Keratinocyte (primary cell): ENCODE measurements around the gene PDE1C. TPM values are rescaled to one million over a fixed set of nuclear protein-coding genes. Genes with fewer than 3 reads are reported as not detected.

Experiments used
- DNase-seq: peaks from one replicate; pipeline ENCODE4 v3.0.0-alpha.2; 2011; ENCODE audit warnings: low read depth, missing footprints, low spot score
- FAIRE-seq: peaks from 2 replicates; lab custom pipeline; 2011; peaks lifted over from hg19 to GRCh38; lab: Jason Lieb, UNC
- H2AFZ ChIP-seq: 2 replicates; pipeline ENCODE4 v1.6.0; 2012; ENCODE audit warnings: low read length, control low read depth, inconsistent platforms; ENCODE audit not compliant: control insufficient read depth
- H3K27ac ChIP-seq: 2 replicates; pipeline ENCODE4 v1.5.1; 2011; ENCODE audit warnings: low read length; ENCODE audit not compliant: control insufficient read depth, insufficient read depth
- H3K27me3 ChIP-seq: 3 replicates; pipeline ENCODE4 v1.6.0; 2011; ENCODE audit warnings: low read length; ENCODE audit not compliant: control insufficient read depth, insufficient read depth; ENCODE audit errors: extremely low read depth
- H3K36me3 ChIP-seq, 2 experiments: 2 replicates in 1 of 2; 3 replicates in 1 of 2; pipeline ENCODE4 v1.5.1; 2011; ENCODE audit warnings: low read length in 2 of 2, mild to moderate bottlenecking in 1 of 2; ENCODE audit not compliant: control insufficient read depth in 2 of 2, insufficient read depth in 2 of 2; ENCODE audit errors: extremely low read depth in 1 of 2
- H3K4me1 ChIP-seq: 3 replicates; pipeline ENCODE4 v1.5.1; 2011; ENCODE audit warnings: low read length; ENCODE audit not compliant: control insufficient read depth, insufficient read depth; ENCODE audit errors: extremely low read depth
- H3K4me2 ChIP-seq: 3 replicates; pipeline ENCODE4 v1.6.0; 2011; ENCODE audit warnings: low read depth, low read length; ENCODE audit not compliant: control insufficient read depth, insufficient read depth; ENCODE audit errors: extremely low read depth
- H3K4me3 ChIP-seq, 3 experiments: fragments of 200-600 bp in 1 of 3; sonication (generic) in 1 of 3; 2 replicates in 2 of 3; 3 replicates in 1 of 3; pipeline ENCODE4 v1.5.1; 2011 to 2016; ENCODE audit warnings: low read length in 3 of 3, mild to moderate bottlenecking in 3 of 3, control low read depth in 2 of 3, inconsistent platforms in 1 of 3, low read depth in 1 of 3, mixed read lengths in 1 of 3, mixed run types in 1 of 3, moderate library complexity in 1 of 3; ENCODE audit not compliant: control insufficient read depth in 2 of 3, insufficient read depth in 2 of 3; ENCODE audit errors: extremely low read depth in 1 of 3
- H3K79me2 ChIP-seq: 2 replicates; pipeline ENCODE4 v1.6.0; 2012; ENCODE audit warnings: low read length; ENCODE audit not compliant: control insufficient read depth, insufficient read depth
- H3K9ac ChIP-seq: 3 replicates; pipeline ENCODE4 v1.6.0; 2011; ENCODE audit warnings: low read length; ENCODE audit not compliant: control insufficient read depth, insufficient read depth; ENCODE audit errors: extremely low read depth
- H3K9me1 ChIP-seq: 3 replicates; pipeline ENCODE4 v1.6.0; 2011; ENCODE audit warnings: low read length; ENCODE audit not compliant: control insufficient read depth, insufficient read depth; ENCODE audit errors: extremely low read depth
- H3K9me3 ChIP-seq: 2 replicates; pipeline ENCODE4 v1.5.1; 2012; ENCODE audit warnings: low read depth, low read length; ENCODE audit not compliant: control insufficient read depth
- H4K20me1 ChIP-seq: 3 replicates; pipeline ENCODE4 v1.6.0; 2011; ENCODE audit warnings: low read length; ENCODE audit not compliant: control insufficient read depth, insufficient read depth; ENCODE audit errors: extremely low read depth
- CTCF ChIP-seq, 3 experiments: IDR thresholded peaks in 1 of 3; conservative IDR thresholded peaks in 1 of 3; optimal IDR thresholded peaks in 1 of 3; 2 replicates in 2 of 3; 3 replicates in 1 of 3; pipeline versions ENCODE3 to v1.5.1; 2011; ENCODE audit warnings: low read length in 3 of 3, mild to moderate bottlenecking in 3 of 3, moderate library complexity in 2 of 3, control low read depth in 1 of 3, inconsistent platforms in 1 of 3; ENCODE audit not compliant: insufficient read depth in 2 of 3; ENCODE audit errors: extremely low read depth in 1 of 3
- EZH2 ChIP-seq: IDR thresholded peaks from one replicate; pipeline ENCODE4 v1.6.1; 2012; ENCODE audit warnings: inconsistent platforms, mild to moderate bottlenecking, low read length, moderate library complexity
- dilution Hi-C: fragments of 300-500 bp; cut with MboI; formaldehyde crosslinking; loops from one replicate; pipeline ENCODE4 v1.7.0; 2020; ENCODE audit warnings: low sequenced_read_pairs; ENCODE audit not compliant: extremely low pct_ligation_motif_present
- polyA plus RNA-seq, 5 experiments: library from polyadenylated mRNA; depleted of rRNA in 3 of 5; stranded (reverse) in 3 of 5; stranded (forward) in 1 of 5; unstranded in 1 of 5; fragments of >200 nt; gene quantifications; 1 replicate in 1 of 5; 2 replicates in 3 of 5; 3 replicates in 1 of 5; pipeline versions ENCODE4 v1.2.1 to v1.2.3, GENCODE V29; 2011 to 2012; ENCODE audit warnings: missing spikeins in 2 of 5, low read depth in 1 of 5, low replicate concordance in 1 of 5

Gene PDE1C
- polyA plus RNA-seq, 1 donor (not counting 4 experiments of a cell fraction or from before 2014, with no cell fraction given) = 2.5 TPM

GRCh38 chr7:31957756-31958155 lies 112.5 kb downstream of the PDE1C start:
- H3K36me3 ChIP-seq = no peaks in the 10 kb centered on the region
- TF ChIP-seq CTCF (optimal IDR thresholded peaks at IDR 0.05 in 1 of 3, IDR thresholded peaks at IDR 0.05 in 1 of 3, conservative IDR thresholded peaks at IDR 0.05 in 1 of 3; ENCODE audit: extremely low read depth in 1 of 3, insufficient read depth in 2 of 3, low read length in 3 of 3) (no peak), EZH2 (no peak)
- dilution Hi-C loops = no loop called here
- peaks cover 10% of the 10 kb centered on the region for H3K4me1 ChIP-seq
- no peaks in the 10 kb centered on the region for H3K79me2 ChIP-seq
- H3K4me2 ChIP-seq = no peak overlapping the region
- H4K20me1 ChIP-seq = no peaks in the 10 kb centered on the region
- H3K9me3 ChIP-seq = no peaks in the 10 kb centered on the region
- no peaks in the 10 kb centered on the region for H3K9me1 ChIP-seq
- DNase-seq = no peak
- no peak overlapping the region for H2AFZ ChIP-seq
- no peak overlapping the region for H3K4me3 ChIP-seq
- FAIRE-seq = no peak
- no peak overlapping the region for H3K27ac ChIP-seq
- H3K27me3 ChIP-seq = no peaks in the 10 kb centered on the region
- H3K9ac ChIP-seq = no peak overlapping the region

DNA sequence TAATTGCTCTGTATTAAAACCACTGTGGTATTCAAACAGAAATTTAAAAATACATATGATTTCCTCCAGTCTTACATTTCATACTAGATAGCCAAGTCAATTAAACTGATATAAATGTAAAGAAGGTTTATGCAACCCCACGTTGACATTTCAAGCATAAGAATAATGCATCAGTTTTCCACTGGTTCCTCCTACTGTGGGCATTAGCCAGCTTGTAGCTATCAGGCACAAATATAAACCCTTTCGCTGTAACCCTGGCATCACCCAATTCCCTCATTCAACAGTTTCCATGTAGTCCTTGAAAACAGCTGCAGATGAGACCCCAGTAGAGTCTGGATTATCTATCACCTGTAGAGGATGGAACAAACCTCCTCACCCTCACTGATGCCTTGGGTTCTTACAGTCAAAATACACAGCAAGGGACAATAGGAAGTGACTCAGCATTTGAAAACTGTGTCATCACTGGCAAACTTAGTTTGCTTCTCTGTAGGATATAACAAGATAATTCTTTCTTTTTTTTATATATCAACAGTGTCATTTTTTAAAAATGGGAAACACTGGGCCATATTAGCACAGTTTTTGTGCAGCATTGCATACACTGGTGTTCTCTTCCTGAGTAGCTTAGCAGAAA lies 113.0 kb downstream of the PDE1C start:
- H2AFZ ChIP-seq = no peak overlapping the region
- no peak for DNase-seq
- no peak overlapping the region for H3K9ac ChIP-seq
- no peaks in the 10 kb centered on the region for H3K36me3 ChIP-seq
- no peak overlapping the region for H3K4me3 ChIP-seq
- H3K9me1 ChIP-seq = no peaks in the 10 kb centered on the region
- dilution Hi-C loops = no loop called here
- peaks cover 10% of the 10 kb centered on the region for H3K4me1 ChIP-seq
- no peaks in the 10 kb centered on the region for H4K20me1 ChIP-seq
- H3K27me3 ChIP-seq = no peaks in the 10 kb centered on the region
- H3K4me2 ChIP-seq = no peak overlapping the region
- no peaks in the 10 kb centered on the region for H3K9me3 ChIP-seq
- FAIRE-seq = no peak
- no peaks in the 10 kb centered on the region for H3K79me2 ChIP-seq
- H3K27ac ChIP-seq = no peak overlapping the region
- TF ChIP-seq CTCF (optimal IDR thresholded peaks at IDR 0.05 in 1 of 3, IDR thresholded peaks at IDR 0.05 in 1 of 3, conservative IDR thresholded peaks at IDR 0.05 in 1 of 3; ENCODE audit: extremely low read depth in 1 of 3, insufficient read depth in 2 of 3, low read length in 3 of 3) (no peak), EZH2 (no peak)
